Upper lobe of left lung (tissue), 6 donors: ENCODE results near the gene HMGXB3. TPM values are rescaled to one million over a fixed set of nuclear protein-coding genes. Genes with fewer than 3 reads are reported as not detected.

ENCODE experiments used
- ATAC-seq, 2 donors: fragments of 200-7000 bp; cut with Tn5 transposase; one replicate each; pipeline ENCODE4 v1.9.1; 2022; ENCODE audit warnings: mild to moderate bottlenecking in 2 of 2, moderate library complexity in 2 of 2; ENCODE audit not compliant: low FRiP score in 2 of 2
- DNase-seq, 2 donors: peaks; one replicate each; pipeline ENCODE4 v3.0.0-alpha.2; 2019 to 2020
- H3K27ac ChIP-seq, 4 donors: fragments of 200-600 bp; sonication (generic); one replicate each; pipeline ENCODE4 v1.5.1; 2016 to 2019
- H3K27me3 ChIP-seq, 4 donors: fragments of 200-600 bp; sonication (generic); one replicate each; pipeline ENCODE4 v1.5.1; 2017 to 2019
- H3K36me3 ChIP-seq, 4 donors: fragments of 200-600 bp; sonication (generic); one replicate each; pipeline ENCODE4 v1.5.1; 2016 to 2019
- H3K4me1 ChIP-seq, 4 donors: fragments of 200-600 bp; sonication (generic); one replicate each; pipeline ENCODE4 v1.5.1; 2018 to 2019
- H3K4me3 ChIP-seq, 4 donors: fragments of 200-600 bp; sonication (generic); one replicate each; pipeline ENCODE4 v1.5.1; 2017 to 2019; ENCODE audit warnings: mild to moderate bottlenecking in 2 of 4, moderate library complexity in 1 of 4
- H3K9me3 ChIP-seq, 4 donors: fragments of 200-600 bp; sonication (generic); one replicate each; pipeline ENCODE4 v1.5.1; 2018 to 2019
- EP300 ChIP-seq, 4 donors: sonication (generic); formaldehyde crosslinking; IDR thresholded peaks; one replicate each; pipeline ENCODE4 v1.5.1; 2017; ENCODE audit warnings: antibody characterized with exemption in 4 of 4, control low read depth in 2 of 4
- POLR2A ChIP-seq, 4 donors: fragments of 450-650 bp; IDR thresholded peaks; one replicate each; pipeline ENCODE4 v1.5.1; 2016 to 2017; ENCODE audit warnings: antibody characterized with exemption in 4 of 4, mild to moderate bottlenecking in 2 of 4
- POLR2AphosphoS5 ChIP-seq, 2 donors: sonication (generic); formaldehyde crosslinking; IDR thresholded peaks; one replicate each; pipeline ENCODE4 v1.5.1; 2017; ENCODE audit warnings: antibody characterized with exemption in 2 of 2
- WGBS, 2 donors: methylation state at CpG; one replicate each; pipeline ENCODE4 v1.1.5; 2017 to 2018; 5-methylcytosine and 5-hydroxymethylcytosine counted together
- total RNA-seq, 6 donors: library from RNA; depleted of rRNA in 4 of 6; stranded (reverse); fragments of >200 nt in 4 of 6; gene quantifications; one replicate each; pipeline versions ENCODE4 v1.1.0 to v1.2.1, GENCODE V29; 2016 to 2021
- TF ChIP-seq, protein P1 (sequence below), 6 experiments: fragments of 450-650 bp in 4 of 6; fragments of 200-600 bp in 2 of 6; sonication (generic) in 2 of 6; IDR thresholded peaks; one replicate each; pipeline ENCODE4 v1.5.1; 2016 to 2019; ENCODE audit warnings: antibody characterized with exemption in 6 of 6
- donor health status: DM: no; HTN: no; CAD: no; lungs with moderate emphysema.
- donor health status: DM: no; HTN: yes; CAD: no; lungs with severe emphysema.

The HMGXB3 gene
- total RNA-seq, 6 donors from 2014 or later, result 29.6 to 71.2 (median 41.0) TPM

DNA sequence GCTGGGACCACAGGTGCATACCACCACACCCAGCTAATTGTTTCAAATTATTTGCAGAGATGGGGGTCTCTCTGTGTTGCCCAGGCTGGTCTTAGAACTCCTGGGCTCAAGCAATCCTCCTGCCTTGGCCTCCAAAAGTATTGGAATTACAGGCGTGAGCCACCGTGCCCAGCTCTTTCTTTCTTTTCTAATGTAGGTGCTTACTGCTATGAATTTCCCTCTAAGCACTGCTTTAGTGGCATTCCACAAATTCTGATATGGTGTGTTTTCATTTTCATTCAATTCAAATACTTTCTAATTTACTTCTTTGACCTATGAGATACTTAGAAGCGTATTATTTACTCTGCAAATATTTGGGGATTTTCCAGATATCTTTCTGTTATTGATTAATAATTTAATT is 14.9 kb downstream of the HMGXB3 start:
- TF ChIP-seq POLR2AphosphoS5 (IDR thresholded peaks at IDR 0.05) (no peak), EP300 (IDR thresholded peaks at IDR 0.05) (no peak), POLR2A (IDR thresholded peaks at IDR 0.05) (no peak)
- TF ChIP-seq, protein P1, sequence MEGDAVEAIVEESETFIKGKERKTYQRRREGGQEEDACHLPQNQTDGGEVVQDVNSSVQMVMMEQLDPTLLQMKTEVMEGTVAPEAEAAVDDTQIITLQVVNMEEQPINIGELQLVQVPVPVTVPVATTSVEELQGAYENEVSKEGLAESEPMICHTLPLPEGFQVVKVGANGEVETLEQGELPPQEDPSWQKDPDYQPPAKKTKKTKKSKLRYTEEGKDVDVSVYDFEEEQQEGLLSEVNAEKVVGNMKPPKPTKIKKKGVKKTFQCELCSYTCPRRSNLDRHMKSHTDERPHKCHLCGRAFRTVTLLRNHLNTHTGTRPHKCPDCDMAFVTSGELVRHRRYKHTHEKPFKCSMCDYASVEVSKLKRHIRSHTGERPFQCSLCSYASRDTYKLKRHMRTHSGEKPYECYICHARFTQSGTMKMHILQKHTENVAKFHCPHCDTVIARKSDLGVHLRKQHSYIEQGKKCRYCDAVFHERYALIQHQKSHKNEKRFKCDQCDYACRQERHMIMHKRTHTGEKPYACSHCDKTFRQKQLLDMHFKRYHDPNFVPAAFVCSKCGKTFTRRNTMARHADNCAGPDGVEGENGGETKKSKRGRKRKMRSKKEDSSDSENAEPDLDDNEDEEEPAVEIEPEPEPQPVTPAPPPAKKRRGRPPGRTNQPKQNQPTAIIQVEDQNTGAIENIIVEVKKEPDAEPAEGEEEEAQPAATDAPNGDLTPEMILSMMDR (IDR thresholded peaks at IDR 0.05), result no peak
- WGBS, 2 donors, result 96 to 99% methylated on average over 3 of the region's 3 CpGs
- ATAC-seq (no peak), DNase-seq (no peak)
- no peaks in the 10 kb centered on the region for H3K27me3 ChIP-seq
- H3K27ac ChIP-seq, result no peak overlapping the region
- H3K4me1 ChIP-seq, result no peaks in the 10 kb centered on the region
- peaks cover 47 to 97% (median 76%) of the 10 kb centered on the region in 4 donors for H3K36me3 ChIP-seq
- H3K9me3 ChIP-seq, result peaks cover 0 to 5% (median 0%) of the 10 kb centered on the region in 4 donors
- H3K4me3 ChIP-seq, result no peak overlapping the region

DNA sequence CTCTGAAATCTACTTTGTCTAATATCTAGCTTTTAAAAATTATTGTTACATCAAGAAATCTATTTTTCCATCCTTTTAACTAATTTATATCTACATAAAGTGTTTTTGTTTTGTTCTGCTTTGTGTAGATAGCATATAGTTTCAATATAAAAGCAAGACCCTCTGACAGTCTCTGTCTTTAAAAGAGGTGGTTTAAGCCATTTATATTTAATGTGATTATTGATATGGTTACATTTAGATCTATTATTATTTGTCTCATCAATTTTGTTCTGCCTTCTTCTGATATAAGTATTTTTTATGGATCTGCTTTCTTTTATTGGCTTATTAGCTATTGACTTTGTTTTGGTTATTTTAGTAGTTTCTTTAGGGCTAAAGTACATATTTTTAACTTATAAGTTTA is 16.0 kb downstream of the HMGXB3 start:
- DNase-seq, result no peak
- peaks cover 0 to 5% (median 0%) of the 10 kb centered on the region in 4 donors for H3K9me3 ChIP-seq
- no peaks in the 10 kb centered on the region for H3K27me3 ChIP-seq
- H3K36me3 ChIP-seq, result peaks cover 40 to 97% (median 76%) of the 10 kb centered on the region in 4 donors
- TF ChIP-seq EP300 (IDR thresholded peaks at IDR 0.05) (no peak), POLR2AphosphoS5 (IDR thresholded peaks at IDR 0.05) (no peak), POLR2A (IDR thresholded peaks at IDR 0.05) (no peak)
- TF ChIP-seq, protein P1 (IDR thresholded peaks at IDR 0.05), result no peak
- ATAC-seq, result no peak
- no peak overlapping the region for H3K4me3 ChIP-seq
- peaks cover 3 to 8% (median 7%) of the 10 kb centered on the region in 4 donors for H3K4me1 ChIP-seq
- no peak overlapping the region for H3K27ac ChIP-seq

DNA sequence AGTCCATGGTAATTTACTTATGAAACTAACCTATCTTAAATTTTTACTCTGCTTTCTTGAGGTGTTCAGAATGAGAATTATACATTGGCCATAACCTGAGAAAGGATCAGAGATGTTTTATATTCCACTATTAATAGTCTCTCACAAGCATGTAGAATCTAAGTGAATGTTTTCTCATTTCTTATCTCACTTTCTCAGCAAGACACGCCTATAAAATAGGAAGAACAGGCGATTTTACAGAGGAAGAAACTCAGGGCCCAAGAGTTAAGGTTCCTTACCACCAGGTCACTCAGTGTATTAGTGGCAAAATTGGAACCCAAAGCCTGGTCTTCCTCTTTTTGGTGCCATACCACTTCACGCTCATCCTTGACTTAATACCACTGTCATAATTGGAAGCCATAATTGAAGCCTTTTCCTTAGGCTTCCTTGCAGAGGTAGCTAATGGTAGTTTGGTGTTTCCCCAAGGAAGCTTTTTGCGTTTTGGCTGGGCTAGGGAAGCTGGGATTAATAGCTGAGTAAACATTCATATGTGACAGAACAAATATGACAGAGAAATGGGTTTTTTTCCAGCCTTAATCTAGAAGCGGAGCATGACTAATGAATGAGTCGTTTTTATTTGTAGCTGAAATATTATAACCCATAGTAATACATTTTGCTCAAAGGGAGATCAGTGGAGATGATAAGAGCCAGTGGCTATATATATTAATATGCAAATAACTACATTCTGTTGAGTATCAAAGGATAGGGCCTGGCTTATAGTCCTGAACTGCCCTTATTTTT is 16.9 kb downstream of the HMGXB3 start:
- no peak for DNase-seq
- TF ChIP-seq, protein P1 (IDR thresholded peaks at IDR 0.05), result no peak
- TF ChIP-seq POLR2A (IDR thresholded peaks at IDR 0.05) (no peak), EP300 (IDR thresholded peaks at IDR 0.05) (no peak), POLR2AphosphoS5 (IDR thresholded peaks at IDR 0.05) (no peak)
- peaks cover 7 to 14% (median 10%) of the 10 kb centered on the region in 4 donors for H3K4me1 ChIP-seq
- no peak overlapping the region for H3K4me3 ChIP-seq
- 79 to 85% methylated on average over 6 of the region's 6 CpGs for WGBS, 2 donors
- peaks cover 0 to 5% (median 0%) of the 10 kb centered on the region in 4 donors for H3K9me3 ChIP-seq
- no peaks in the 10 kb centered on the region for H3K27me3 ChIP-seq
- peaks cover 33 to 97% (median 69%) of the 10 kb centered on the region in 4 donors for H3K36me3 ChIP-seq
- ATAC-seq, result no peak
- H3K27ac ChIP-seq, result no peak overlapping the region

DNA sequence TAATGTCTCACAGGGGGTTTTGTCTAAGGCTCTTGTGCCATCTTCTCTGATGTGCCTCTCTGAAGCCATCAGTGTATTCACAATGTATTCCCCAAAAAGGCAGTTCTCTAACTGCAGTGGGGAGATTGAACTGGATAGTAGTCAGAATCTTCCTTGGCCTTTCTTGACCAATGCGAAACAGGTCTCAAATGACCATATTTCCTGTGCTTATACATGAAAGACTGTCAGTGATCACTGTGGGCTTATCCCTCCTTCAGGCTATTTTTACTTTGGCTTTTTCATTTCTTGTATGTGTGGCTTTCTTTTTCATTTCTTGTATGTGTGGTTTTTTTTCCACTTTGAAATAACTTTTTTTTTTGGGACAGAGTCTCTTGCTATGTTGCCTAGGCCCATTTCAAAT is 19.7 kb downstream of the HMGXB3 start:
- Histone ChIP-seq H3K4me1 (peaks cover 10 to 20% (median 14%) of the 10 kb centered on the region in 4 donors), H3K9me3 (peaks cover 0 to 4% (median 0%) of the 10 kb centered on the region in 4 donors), H3K27me3 (no peaks in the 10 kb centered on the region), H3K27ac (peak overlapping the region in 2 of 4 donors; percentile 27 to 42), H3K36me3 (peaks cover 31 to 95% (median 58%) of the 10 kb centered on the region in 4 donors), H3K4me3 (no peak overlapping the region)
- 95 to 100% methylated on average over 1 of the region's 1 CpG for WGBS, 2 donors
- TF ChIP-seq POLR2A (IDR thresholded peaks at IDR 0.05) (no peak), POLR2AphosphoS5 (IDR thresholded peaks at IDR 0.05) (no peak), EP300 (IDR thresholded peaks at IDR 0.05) (no peak)
- TF ChIP-seq, protein P1 (IDR thresholded peaks at IDR 0.05), result no peak
- DNase-seq (no peak), ATAC-seq (no peak)
